Activated naive CD8-positive, alpha-beta T cell treated with anti-CD3 and anti-CD28 coated beads, Interleukin-2, amount 10 ng/mL, durations not matched to agents 7 days and 5 days (primary cell): Measurements from ENCODE around the gene KIZ. TPM values are rescaled to one million over a fixed set of nuclear protein-coding genes. Genes with fewer than 3 reads are reported as not detected.
"Not testable (repeated sequence)": the region's sequence is repeated elsewhere in the genome, so short reads cannot be mapped to it uniquely, and the experiment has no call there.

Experiments used
- ATAC-seq: fragments of 150-1000 bp; cut with Tn5 transposase; one replicate; pipeline ENCODE4 v1.10.0; 2021; ENCODE audit warnings: low read depth, moderate library complexity
- POLR2A ChIA-PET: fragments of 350-600 bp; sonication (Branson Sonifier 250); formaldehyde crosslinking; loops from one replicate; lab custom pipeline; 2021; ENCODE audit warnings: antibody characterized with exemption; lab: Charles Lee
- DNase-seq: peaks from one replicate; pipeline ENCODE4 v3.0.0; 2021
- H3K27ac Mint-ChIP-seq: one replicate; pipeline ENCODE4 v1.8.0; 2022; ENCODE audit warnings: mild to moderate bottlenecking, mixed read lengths
- H3K27me3 Mint-ChIP-seq: one replicate; pipeline ENCODE4 v1.8.0; 2022; ENCODE audit warnings: mild to moderate bottlenecking, moderate library complexity, mixed read lengths
- H3K36me3 Mint-ChIP-seq: one replicate; pipeline ENCODE4 v1.8.0; 2021; ENCODE audit warnings: mild to moderate bottlenecking, mixed read lengths
- H3K4me1 Mint-ChIP-seq: one replicate; pipeline ENCODE4 v1.8.0; 2021; ENCODE audit warnings: mixed read lengths
- H3K4me3 Mint-ChIP-seq: one replicate; pipeline ENCODE4 v1.8.0; 2022; ENCODE audit warnings: mild to moderate bottlenecking, moderate library complexity, mixed read lengths
- H3K9me3 Mint-ChIP-seq: one replicate; pipeline ENCODE4 v1.8.0; 2021; ENCODE audit warnings: mixed read lengths
- total RNA-seq, 2 experiments: library from RNA; stranded (reverse); gene quantifications; one replicate each; pipeline ENCODE4 v1.2.3, GENCODE V29; 2021

The KIZ gene
- total RNA-seq, 2 experiments from 2014 or later: 33.4 to 36.6 TPM

DNA sequence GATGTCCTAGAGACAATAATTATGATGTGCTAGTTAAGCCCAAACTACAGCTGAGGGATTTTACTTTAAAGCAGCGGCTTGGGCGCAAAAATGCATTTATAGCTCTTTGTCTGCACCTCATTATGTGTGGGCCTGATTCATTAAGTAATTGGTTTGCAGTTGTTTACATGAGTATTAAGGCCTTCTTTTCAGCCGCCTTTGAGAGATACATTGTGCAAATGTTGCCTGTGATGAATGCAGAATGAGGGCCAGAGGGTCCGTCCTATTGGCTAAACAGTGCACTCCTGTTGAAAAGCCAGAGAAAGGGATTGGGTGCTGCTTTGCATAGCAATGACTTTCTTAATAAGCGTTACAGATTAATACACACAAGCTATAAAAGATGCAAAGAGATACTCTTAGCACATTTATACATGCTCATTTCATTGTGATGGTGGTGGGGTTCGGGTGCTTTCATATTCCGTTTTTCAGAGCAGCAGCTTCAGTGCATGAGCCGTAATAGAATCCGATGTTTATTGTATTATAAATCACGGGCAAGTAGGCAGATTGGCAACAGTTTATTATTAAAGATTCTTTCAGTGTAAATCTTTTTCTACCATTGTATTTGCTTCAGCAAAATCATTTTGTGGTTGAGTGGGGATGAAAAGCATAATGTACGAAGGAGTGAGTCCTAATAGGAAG, 109.1 kb downstream of the KIZ start:
- Mint-ChIP-seq H3K36me3 (peaks cover 1% of the 10 kb centered on the region), H3K9me3 (no peaks in the 10 kb centered on the region), H3K27me3 (no peaks in the 10 kb centered on the region), H3K4me3 (no peak overlapping the region), H3K27ac (no peak overlapping the region), H3K4me1 (peaks cover 2% of the 10 kb centered on the region)
- POLR2A ChIA-PET: interaction anchor here (1.3 kb wide), 1 partner anchor 109 kb away, joined by 5 read pairs; the partner anchor contains the start of gene KIZ
- no peak for DNase-seq
- no peak for ATAC-seq

DNA sequence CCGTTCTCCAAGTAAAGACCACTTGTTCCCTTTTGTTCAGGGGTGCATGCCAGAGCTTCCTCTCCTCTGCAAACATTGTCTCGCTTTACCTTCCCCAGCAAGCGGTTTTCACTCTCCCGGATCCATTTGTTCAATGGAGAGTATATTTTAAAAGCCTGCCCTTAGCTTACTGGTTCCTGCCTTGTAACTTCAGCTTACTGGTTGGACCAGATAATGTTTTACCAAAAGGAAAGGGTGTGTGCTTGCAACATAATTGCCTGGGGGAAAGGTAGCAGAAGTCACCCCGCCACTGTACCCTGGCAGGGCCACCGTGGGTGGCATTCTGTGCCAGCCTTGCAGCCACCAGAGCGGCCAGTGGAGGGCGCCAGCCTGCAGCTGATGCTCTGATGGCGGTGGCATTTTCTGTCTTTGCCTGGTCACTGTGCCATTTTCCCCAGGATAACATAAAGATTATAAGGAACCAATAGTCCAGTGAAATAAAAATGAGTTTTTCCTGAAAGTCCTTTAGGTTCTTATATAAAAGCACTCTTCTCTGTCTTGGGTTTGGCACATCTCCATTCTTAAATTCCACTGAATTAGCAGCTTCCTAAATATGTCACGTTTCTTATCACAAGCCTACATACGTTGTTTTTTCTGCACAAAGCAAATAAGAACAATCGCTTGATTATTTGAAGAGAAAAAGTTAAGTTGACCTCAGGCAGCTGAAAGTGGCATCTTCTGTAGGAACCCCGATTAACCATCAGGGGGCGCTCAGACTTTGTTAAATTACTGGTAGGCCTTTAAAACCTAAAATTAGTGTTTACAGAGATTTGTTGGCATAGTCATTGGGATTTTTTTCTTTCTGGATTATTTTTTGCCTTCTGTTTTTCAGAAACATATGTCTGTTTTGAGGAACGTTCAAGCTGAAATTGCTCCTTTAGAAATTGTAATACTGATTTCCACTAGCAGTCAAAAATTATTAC, 109.9 kb downstream of the KIZ start:
- no peak overlapping the region for H3K4me3 Mint-ChIP-seq
- H3K36me3 Mint-ChIP-seq: peaks cover under 1% of the 10 kb centered on the region
- POLR2A ChIA-PET: interaction anchor here (0.8 to 1.3 kb wide), 3 partner anchors 110 to 270 kb away, joined by 3 to 5 read pairs (median 4); partner anchors contain the start of gene KIZ
- H3K9me3 Mint-ChIP-seq: no peaks in the 10 kb centered on the region
- peak; percentile 69 for DNase-seq
- H3K27ac Mint-ChIP-seq: no peak overlapping the region
- H3K4me1 Mint-ChIP-seq: peaks cover 2% of the 10 kb centered on the region
- no peaks in the 10 kb centered on the region for H3K27me3 Mint-ChIP-seq
- ATAC-seq: peak; percentile 58

GRCh38 chr20:21237956-21238799, 112.3 kb downstream of the KIZ start:
- H3K9me3 Mint-ChIP-seq: no peaks in the 10 kb centered on the region
- H3K36me3 Mint-ChIP-seq: no peaks in the 10 kb centered on the region
- no peaks in the 10 kb centered on the region for H3K27me3 Mint-ChIP-seq
- no peak for DNase-seq
- no peak for ATAC-seq
- peaks cover 2% of the 10 kb centered on the region for H3K4me1 Mint-ChIP-seq
- POLR2A ChIA-PET: no interaction called here
- H3K4me3 Mint-ChIP-seq: no peak overlapping the region
- peak overlapping the region; percentile 40 for H3K27ac Mint-ChIP-seq

- Mint-ChIP-seq H3K27ac (no peak overlapping the region), H3K4me1 (peaks cover 2% of the 10 kb centered on the region), H3K9me3 (no peaks in the 10 kb centered on the region), H3K36me3 (no peaks in the 10 kb centered on the region), H3K4me3 (no peak overlapping the region), H3K27me3 (no peaks in the 10 kb centered on the region)
- ATAC-seq: no peak
- DNase-seq: no peak
- POLR2A ChIA-PET: no interaction called here
Measured at GRCh38 chr20:21238818-21239536, 113.1 kb downstream of the KIZ start.

DNA sequence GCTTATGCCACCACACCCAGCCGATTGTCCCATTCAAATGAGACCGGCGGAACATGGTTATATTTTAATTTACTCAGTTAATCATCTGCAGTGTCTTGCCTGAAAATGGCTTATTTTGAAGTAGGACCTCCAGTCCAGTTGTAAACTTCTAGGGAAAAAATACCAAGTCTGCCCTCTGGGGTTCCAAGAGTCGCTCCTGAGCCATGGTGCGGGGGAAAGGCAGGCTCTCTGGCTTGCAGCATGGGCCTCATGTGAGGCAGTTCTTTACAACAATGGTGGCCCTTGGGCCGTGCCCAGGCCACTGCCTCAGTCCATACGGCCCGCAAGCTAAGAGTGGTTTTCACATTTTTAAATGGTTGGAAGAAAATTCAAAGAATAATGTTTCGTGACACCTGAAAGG, 114.5 kb downstream of the KIZ start:
- no peaks in the 10 kb centered on the region for H3K36me3 Mint-ChIP-seq

GRCh38 chr20:21241406-21241805, 115.5 kb downstream of the KIZ start:
- Mint-ChIP-seq H3K27me3 (no peaks in the 10 kb centered on the region), H3K27ac (no peak overlapping the region), H3K4me1 (no peaks in the 10 kb centered on the region), H3K36me3 (no peaks in the 10 kb centered on the region), H3K9me3 (no peaks in the 10 kb centered on the region), H3K4me3 (no peak overlapping the region)
- POLR2A ChIA-PET: no interaction called here
- ATAC-seq (no peak), DNase-seq (no peak)

More for the DNA sequence above, 114.5 kb downstream of the KIZ start:
- no peaks in the 10 kb centered on the region for H3K27me3 Mint-ChIP-seq
- H3K4me1 Mint-ChIP-seq: peaks cover 2% of the 10 kb centered on the region
- ATAC-seq: no peak
- H3K4me3 Mint-ChIP-seq: no peak overlapping the region
- no peaks in the 10 kb centered on the region for H3K9me3 Mint-ChIP-seq
- DNase-seq: no peak
- no peak overlapping the region for H3K27ac Mint-ChIP-seq
- POLR2A ChIA-PET: no interaction called here

- POLR2A ChIA-PET: no interaction called here
- Mint-ChIP-seq H3K4me1 (no peaks in the 10 kb centered on the region), H3K9me3 (no peaks in the 10 kb centered on the region), H3K36me3 (no peaks in the 10 kb centered on the region), H3K27me3 (no peaks in the 10 kb centered on the region), H3K27ac (no peak overlapping the region), H3K4me3 (no peak overlapping the region)
- DNase-seq: no peak
- ATAC-seq: no peak
Measured at GRCh38 chr20:21243811-21244210, 117.9 kb downstream of the KIZ start.

DNA sequence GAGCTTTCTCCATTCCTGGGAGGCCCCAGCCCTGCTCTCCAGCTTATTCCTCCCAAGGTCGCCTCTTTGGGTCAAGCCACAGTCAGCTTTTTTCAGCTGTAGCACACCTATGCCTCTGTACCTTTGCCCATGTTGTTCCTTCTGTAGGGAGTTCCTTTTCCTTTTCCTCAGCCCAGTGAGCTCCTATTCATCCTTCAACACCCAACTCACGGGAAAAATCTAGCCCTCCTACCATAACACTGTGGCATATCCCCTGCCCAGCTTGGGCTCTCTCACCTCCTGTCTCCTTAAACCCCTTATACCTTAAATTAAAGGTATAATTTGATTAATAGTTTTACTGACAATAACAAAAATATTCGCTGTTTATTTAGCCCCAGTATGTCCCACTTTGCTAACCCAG, 118.9 kb downstream of the KIZ start:
- Mint-ChIP-seq H3K27ac (no peak overlapping the region), H3K27me3 (no peaks in the 10 kb centered on the region), H3K36me3 (no peaks in the 10 kb centered on the region), H3K4me1 (no peaks in the 10 kb centered on the region), H3K4me3 (no peak overlapping the region), H3K9me3 (no peaks in the 10 kb centered on the region)
- POLR2A ChIA-PET: no interaction called here
- ATAC-seq: no peak
- DNase-seq: no peak

GRCh38 chr20:21246161-21246560, 120.3 kb downstream of the KIZ start:
- no peak for ATAC-seq
- POLR2A ChIA-PET: no interaction called here

DNA sequence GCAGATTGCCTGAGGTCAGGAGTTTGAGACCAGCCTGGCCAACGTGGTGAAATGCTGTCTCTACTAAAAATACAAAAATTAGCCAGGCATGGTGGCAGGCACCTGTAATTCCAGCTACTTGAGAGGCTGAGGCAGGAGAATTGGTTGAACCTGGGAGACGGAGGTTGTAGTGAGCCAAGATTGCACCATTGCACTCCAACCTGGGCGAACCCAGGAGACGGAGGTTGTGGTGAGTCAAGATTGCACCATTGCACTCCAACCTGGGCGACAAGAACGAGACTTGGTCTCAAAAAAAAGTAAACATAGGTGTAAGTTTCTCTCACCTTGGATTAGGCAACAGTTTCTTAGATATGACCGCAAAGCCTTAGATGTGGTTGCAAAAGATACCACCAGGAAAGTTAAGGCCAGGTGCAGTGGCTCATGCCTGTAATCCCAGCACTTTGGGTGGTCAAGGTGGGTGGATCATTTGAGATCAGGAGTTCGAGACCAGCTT, 121.8 kb downstream of the KIZ start:
- H3K4me1 Mint-ChIP-seq, ATAC-seq, H3K9me3 Mint-ChIP-seq, POLR2A ChIA-PET, H3K36me3 Mint-ChIP-seq, H3K4me3 Mint-ChIP-seq, DNase-seq, H3K27ac Mint-ChIP-seq, H3K27me3 Mint-ChIP-seq: not testable (repeated sequence)

More at GRCh38 chr20:21246161-21246560, 120.3 kb downstream of the KIZ start:
- H3K27ac Mint-ChIP-seq: no peak overlapping the region
- H3K27me3 Mint-ChIP-seq: no peaks in the 10 kb centered on the region
- no peak for DNase-seq
- H3K4me1 Mint-ChIP-seq: no peaks in the 10 kb centered on the region
- H3K36me3 Mint-ChIP-seq: no peaks in the 10 kb centered on the region
- no peaks in the 10 kb centered on the region for H3K9me3 Mint-ChIP-seq
- H3K4me3 Mint-ChIP-seq: no peak overlapping the region

GRCh38 chr20:21251278-21251677, 125.4 kb downstream of the KIZ start:
- ATAC-seq: no peak
- DNase-seq: no peak
- Mint-ChIP-seq H3K27me3 (no peaks in the 10 kb centered on the region), H3K4me1 (no peaks in the 10 kb centered on the region), H3K27ac (no peak overlapping the region), H3K36me3 (no peaks in the 10 kb centered on the region), H3K4me3 (no peak overlapping the region), H3K9me3 (no peaks in the 10 kb centered on the region)
- POLR2A ChIA-PET: no interaction called here

- Mint-ChIP-seq H3K36me3 (no peaks in the 10 kb centered on the region), H3K4me3 (no peak overlapping the region), H3K27me3 (peaks cover under 1% of the 10 kb centered on the region), H3K4me1 (no peaks in the 10 kb centered on the region), H3K9me3 (no peaks in the 10 kb centered on the region), H3K27ac (no peak overlapping the region)
- ATAC-seq (no peak), DNase-seq (no peak)
- POLR2A ChIA-PET: no interaction called here
Measured at GRCh38 chr20:21257192-21257591, 131.3 kb downstream of the KIZ start.
